Osteoblast (primary cell): ENCODE results near the gene RBM19. TPM values are rescaled to one million over a fixed set of nuclear protein-coding genes. Genes with fewer than 3 reads are reported as not detected.

ENCODE experiments used
- DNase-seq: peaks from one replicate; pipeline ENCODE4 v3.0.0; 2011; ENCODE audit warnings: low spot score, mixed read lengths; ENCODE audit not compliant: insufficient read length; ENCODE audit errors: missing footprints
- H2AFZ ChIP-seq: 2 replicates; pipeline ENCODE4 v1.6.0; 2011; ENCODE audit warnings: mild to moderate bottlenecking, low read length
- H3K27ac ChIP-seq: 2 replicates; pipeline ENCODE4 v1.5.1; 2011; ENCODE audit warnings: mild to moderate bottlenecking, low read depth, low read length, moderate library complexity
- H3K27me3 ChIP-seq: 2 replicates; pipeline ENCODE4 v1.6.0; 2012; ENCODE audit warnings: mild to moderate bottlenecking, control low read depth, inconsistent platforms, low read length, moderate library complexity; ENCODE audit not compliant: insufficient read depth
- H3K36me3 ChIP-seq: 2 replicates; pipeline ENCODE4 v1.5.1; 2011; ENCODE audit warnings: mild to moderate bottlenecking, low read length, control low read depth, moderate library complexity; ENCODE audit not compliant: insufficient read depth
- H3K4me1 ChIP-seq: 2 replicates; pipeline ENCODE4 v1.5.1; 2011; ENCODE audit warnings: mild to moderate bottlenecking, low read length, control low read depth, moderate library complexity; ENCODE audit not compliant: insufficient read depth
- H3K4me2 ChIP-seq: 2 replicates; pipeline ENCODE4 v1.6.0; 2011; ENCODE audit warnings: mild to moderate bottlenecking, low read length; ENCODE audit not compliant: insufficient read depth
- H3K4me3 ChIP-seq: fragments of 200-600 bp; sonication (generic); 3 replicates; pipeline ENCODE4 v1.5.1; 2012; ENCODE audit warnings: mild to moderate bottlenecking, low read length, inconsistent platforms; ENCODE audit not compliant: insufficient read depth
- H3K79me2 ChIP-seq: 2 replicates; pipeline ENCODE4 v1.6.0; 2012; ENCODE audit warnings: mild to moderate bottlenecking, low read length, control low read depth, inconsistent platforms; ENCODE audit not compliant: insufficient read depth
- H3K9me3 ChIP-seq: 2 replicates; pipeline ENCODE4 v1.5.1; 2011; ENCODE audit warnings: low read depth, low read length, control low read depth
- H4K20me1 ChIP-seq: 2 replicates; pipeline ENCODE4 v1.6.0; 2012; ENCODE audit warnings: mild to moderate bottlenecking, low read length, control low read depth; ENCODE audit not compliant: insufficient read depth
- CTCF ChIP-seq: IDR thresholded peaks from 2 replicates; pipeline ENCODE4 v1.5.1; 2011; ENCODE audit warnings: mild to moderate bottlenecking, low read depth, low read length, moderate library complexity; ENCODE audit errors: extremely low read depth
- total RNA-seq: library from RNA; depleted of rRNA; stranded (reverse); fragments of >200 nt; gene quantifications from 2 replicates; pipeline ENCODE4 v1.2.3, GENCODE V29; 2012

RBM19 gene
- total RNA-seq, 1 donor = 27.5 TPM

- Histone ChIP-seq H3K36me3 (peaks cover 8% of the 10 kb centered on the region), H3K27me3 (no peaks in the 10 kb centered on the region), H4K20me1 (peaks cover 12% of the 10 kb centered on the region), H3K9me3 (no peaks in the 10 kb centered on the region), H3K4me1 (peaks cover 24% of the 10 kb centered on the region), H3K79me2 (no peaks in the 10 kb centered on the region), H3K4me3 (no peak overlapping the region), H3K27ac (no peak overlapping the region), H2AFZ (no peak overlapping the region), H3K4me2 (no peak overlapping the region)
- TF ChIP-seq CTCF = no peak
- DNase-seq = no peak
Observed at GRCh38 chr12:113861708-113862312, 104.3 kb downstream of the RBM19 start.

- Histone ChIP-seq H4K20me1 (peaks cover 12% of the 10 kb centered on the region), H3K79me2 (no peaks in the 10 kb centered on the region), H3K4me1 (peaks cover 24% of the 10 kb centered on the region), H3K4me3 (no peak overlapping the region), H3K36me3 (peaks cover 8% of the 10 kb centered on the region), H3K27ac (peak overlapping the region; percentile 64), H2AFZ (peak overlapping the region; percentile 44), H3K27me3 (no peaks in the 10 kb centered on the region), H3K4me2 (no peak overlapping the region), H3K9me3 (no peaks in the 10 kb centered on the region)
- TF ChIP-seq CTCF = no peak
- DNase-seq = peak; percentile 97
Observed at GRCh38 chr12:113860950-113861349, 105.2 kb downstream of the RBM19 start.

GRCh38 chr12:113860059-113860820 is 105.9 kb downstream of the RBM19 start:
- Histone ChIP-seq H4K20me1 (peaks cover 12% of the 10 kb centered on the region), H3K4me3 (no peak overlapping the region), H3K4me2 (no peak overlapping the region), H3K27me3 (no peaks in the 10 kb centered on the region), H2AFZ (no peak overlapping the region), H3K27ac (peak overlapping the region; percentile 64), H3K9me3 (no peaks in the 10 kb centered on the region), H3K36me3 (peaks cover 6% of the 10 kb centered on the region), H3K4me1 (peaks cover 24% of the 10 kb centered on the region), H3K79me2 (no peaks in the 10 kb centered on the region)
- TF ChIP-seq CTCF = no peak
- no peak for DNase-seq

GRCh38 chr12:113858841-113859386 is 107.2 kb downstream of the RBM19 start:
- TF ChIP-seq CTCF = no peak
- no peaks in the 10 kb centered on the region for H3K79me2 ChIP-seq
- H3K4me3 ChIP-seq = no peak overlapping the region
- no peaks in the 10 kb centered on the region for H3K27me3 ChIP-seq
- no peak overlapping the region for H3K27ac ChIP-seq
- no peak for DNase-seq
- H2AFZ ChIP-seq = no peak overlapping the region
- peaks cover 3% of the 10 kb centered on the region for H3K36me3 ChIP-seq
- no peaks in the 10 kb centered on the region for H3K9me3 ChIP-seq
- H3K4me2 ChIP-seq = no peak overlapping the region
- H4K20me1 ChIP-seq = peaks cover 10% of the 10 kb centered on the region
- H3K4me1 ChIP-seq = peaks cover 24% of the 10 kb centered on the region
